SW480 (cell line): ENCODE data around the gene MGST2.
A peak's percentile ranks its signal among the peaks of the same experiment; 100 is the strongest.

Source experiments
- DNase-seq: peaks from one replicate; pipeline ENCODE4 v3.0.0-alpha.2; 2016; ENCODE audit warnings: low spot score

The MGST2 gene

GRCh38 chr4:139704915-139705485 lies 39.4 kb downstream of the MGST2 start:
- DNase-seq, result peak; percentile 15

DNA sequence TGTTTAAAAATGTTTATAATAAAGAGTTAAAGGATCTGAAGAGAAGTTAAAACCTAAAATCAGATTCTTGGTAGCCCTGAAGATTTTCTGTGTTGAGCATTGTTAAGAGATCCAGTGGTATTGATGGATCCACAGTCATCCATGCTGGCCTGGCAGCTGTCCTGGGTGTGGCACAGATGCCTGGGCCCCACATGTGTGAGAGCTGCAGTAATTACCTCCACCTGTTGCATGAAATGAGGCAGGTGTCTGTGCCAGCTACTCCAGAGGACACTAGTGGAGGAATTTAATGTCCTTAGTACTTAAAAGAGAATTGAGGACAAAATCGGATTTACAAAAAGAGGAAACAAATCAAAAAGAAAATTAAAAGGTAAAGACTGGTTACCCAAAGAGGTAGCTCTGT lies 44.0 kb downstream of the MGST2 start:
- DNase-seq, result peak; percentile 8

GRCh38 chr4:139710073-139710472 lies 44.5 kb downstream of the MGST2 start:
- DNase-seq, result no peak

DNA sequence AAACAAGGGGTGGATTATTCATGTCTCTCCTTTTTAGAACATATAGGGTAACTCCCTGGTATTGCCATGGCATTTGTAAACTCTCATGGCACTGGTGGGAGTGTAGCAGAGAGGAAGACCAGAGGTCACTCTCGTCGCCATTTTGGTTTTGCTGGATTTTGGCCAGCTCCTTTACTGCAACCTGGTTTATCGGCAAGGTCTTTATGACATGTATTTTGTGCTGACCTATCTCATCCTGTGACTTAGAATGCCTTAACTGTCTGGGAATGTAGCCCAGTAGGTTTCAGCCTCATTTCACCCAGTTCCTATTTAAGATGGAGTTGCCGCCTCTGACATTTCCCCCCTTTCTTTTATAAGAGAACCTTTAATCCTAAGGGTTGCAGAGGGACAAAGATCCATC lies 45.8 kb downstream of the MGST2 start:
- no peak for DNase-seq

- DNase-seq, result no peak
Measured at GRCh38 chr4:139712882-139713281, 47.3 kb downstream of the MGST2 start.

DNA sequence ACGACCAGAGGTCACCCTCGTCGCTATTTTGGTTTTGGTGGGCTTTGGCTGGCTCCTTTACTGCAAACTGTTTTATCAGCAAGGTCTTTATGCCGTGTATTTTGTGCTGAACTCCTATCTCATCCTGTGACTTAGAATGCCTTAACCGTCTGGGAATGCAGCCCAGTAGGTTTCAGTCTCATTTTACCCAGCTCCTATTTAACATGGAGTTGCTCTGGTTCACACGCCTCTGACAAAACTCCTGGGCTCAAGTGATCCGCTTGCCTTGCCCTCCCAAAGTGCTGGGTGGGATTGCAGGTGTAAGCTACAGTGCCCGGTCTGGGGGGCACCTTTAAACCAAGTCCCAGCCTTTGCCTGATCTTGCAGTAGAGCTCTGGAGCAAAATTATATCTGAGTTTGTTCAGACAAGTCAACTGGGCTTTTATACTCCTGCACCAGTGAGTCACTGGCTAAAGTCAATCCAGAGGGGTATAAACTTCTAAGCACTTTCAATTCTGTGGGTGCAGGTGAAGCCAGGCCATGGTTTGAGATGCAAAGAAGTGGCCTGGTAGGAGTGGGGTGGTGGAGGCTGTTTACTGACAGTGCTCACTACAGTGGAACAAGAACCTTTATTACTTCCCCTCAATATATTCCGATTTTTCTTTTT lies 50.2 kb downstream of the MGST2 start:
- no peak for DNase-seq

DNA sequence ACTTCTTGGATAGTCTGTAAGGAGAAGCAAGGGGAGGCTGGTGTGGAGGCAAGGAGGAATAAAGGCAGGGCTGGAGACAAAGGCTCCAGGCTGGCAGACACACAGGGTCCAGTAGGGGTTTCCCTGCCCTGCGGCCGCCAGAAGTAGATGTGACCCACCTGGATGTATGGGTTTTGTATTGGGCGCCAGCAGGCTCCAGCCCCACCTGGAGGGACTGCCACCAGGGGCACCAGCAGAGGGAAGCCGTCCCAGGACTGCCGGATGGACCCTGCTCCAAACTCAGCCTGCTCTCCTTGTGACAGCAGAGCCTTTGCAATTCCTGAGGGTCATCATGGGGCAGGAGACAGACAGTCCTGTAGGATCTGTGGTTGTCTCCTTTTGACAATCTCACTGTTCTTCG lies 52.7 kb downstream of the MGST2 start:
- no peak for DNase-seq

DNA sequence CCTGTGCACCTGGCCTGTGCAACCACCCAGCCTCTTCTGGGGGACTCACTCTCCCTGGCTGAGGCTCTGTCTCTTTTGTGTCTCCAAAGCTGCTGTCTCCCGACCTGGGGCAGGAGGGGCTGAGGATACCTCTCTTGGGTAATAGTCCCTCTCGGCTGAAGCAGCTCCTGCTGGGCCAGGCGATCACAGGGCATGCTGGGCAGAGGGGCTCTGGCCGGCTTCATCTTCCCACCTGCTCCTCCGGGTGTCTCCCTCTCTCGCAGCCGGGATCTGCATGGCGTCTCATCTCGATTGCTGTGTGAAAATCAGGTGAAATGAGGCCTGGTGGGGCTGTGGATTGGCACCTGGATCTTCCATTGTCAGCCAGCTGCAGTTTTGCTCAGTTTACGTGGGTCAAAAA lies 53.2 kb downstream of the MGST2 start:
- DNase-seq, result no peak

- DNase-seq, result no peak
Measured at GRCh38 chr4:139719381-139720101, 53.9 kb downstream of the MGST2 start.

DNA sequence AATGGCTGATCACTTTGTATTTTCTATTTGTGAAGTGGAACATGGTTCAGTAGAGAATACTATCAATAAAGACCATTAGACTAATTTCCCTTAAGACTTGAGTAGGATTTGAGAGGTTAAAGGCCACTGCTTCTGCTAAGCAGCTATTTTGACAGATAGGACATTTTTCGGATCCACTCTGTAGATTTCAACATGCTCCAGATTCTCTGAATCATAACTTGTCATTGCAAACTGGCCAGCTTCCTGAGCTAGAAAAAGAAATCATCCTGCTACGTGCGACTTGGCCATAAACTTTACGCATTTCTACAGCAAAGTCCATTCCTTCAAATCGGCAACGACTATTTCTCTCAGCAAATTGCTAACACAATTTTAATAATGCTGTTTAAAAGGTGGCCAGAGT lies 55.2 kb downstream of the MGST2 start:
- no peak for DNase-seq

- DNase-seq, result no peak
Measured at GRCh38 chr4:139721789-139722188, 56.2 kb downstream of the MGST2 start.

DNA sequence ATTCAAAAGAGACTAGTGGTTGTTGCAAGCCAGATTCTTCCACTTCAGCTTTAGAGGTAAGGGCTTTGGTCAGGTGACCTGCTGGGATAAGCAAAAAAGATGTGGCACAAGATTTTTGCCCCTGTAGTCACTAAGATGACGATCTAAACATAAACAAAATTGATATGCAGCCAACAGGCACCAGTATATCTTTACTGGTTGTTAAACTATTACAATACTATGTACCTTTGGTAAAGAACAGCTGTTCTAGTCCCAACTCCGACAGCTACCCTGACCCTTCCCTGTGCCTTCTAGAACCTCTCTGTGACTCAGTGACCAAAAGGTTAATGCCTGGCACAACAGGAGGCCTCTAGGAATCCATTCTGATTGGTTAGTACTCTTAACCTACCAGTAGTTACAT lies 59.6 kb downstream of the MGST2 start:
- DNase-seq, result no peak

GRCh38 chr4:139726615-139727014 lies 61.0 kb downstream of the MGST2 start:
- no peak for DNase-seq

DNA sequence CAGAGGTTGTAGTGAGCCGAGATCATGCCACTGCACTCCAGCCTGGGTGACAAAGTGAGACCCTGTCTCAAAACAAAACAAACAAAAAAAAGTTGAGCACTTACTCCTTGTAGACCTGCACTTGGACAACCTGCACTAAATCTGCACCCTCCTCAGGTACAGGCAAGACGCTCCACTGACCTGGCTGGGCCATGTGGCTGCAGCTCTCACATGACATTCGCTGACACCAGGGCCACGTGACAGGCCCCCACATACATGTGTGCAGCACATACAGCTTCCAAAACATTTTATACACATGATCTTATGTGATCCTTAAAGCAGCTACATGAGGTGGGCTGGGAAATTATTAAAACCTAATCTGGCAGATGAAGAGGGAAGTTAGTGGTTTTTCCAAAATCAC lies 62.5 kb downstream of the MGST2 start:
- no peak for DNase-seq

- DNase-seq, result no peak
Measured at GRCh38 chr4:139728840-139729239, 63.2 kb downstream of the MGST2 start.

- no peak for DNase-seq
Measured at GRCh38 chr4:139732991-139733570, 67.5 kb downstream of the MGST2 start.

GRCh38 chr4:139734201-139734874 lies 68.7 kb downstream of the MGST2 start:
- no peak for DNase-seq

DNA sequence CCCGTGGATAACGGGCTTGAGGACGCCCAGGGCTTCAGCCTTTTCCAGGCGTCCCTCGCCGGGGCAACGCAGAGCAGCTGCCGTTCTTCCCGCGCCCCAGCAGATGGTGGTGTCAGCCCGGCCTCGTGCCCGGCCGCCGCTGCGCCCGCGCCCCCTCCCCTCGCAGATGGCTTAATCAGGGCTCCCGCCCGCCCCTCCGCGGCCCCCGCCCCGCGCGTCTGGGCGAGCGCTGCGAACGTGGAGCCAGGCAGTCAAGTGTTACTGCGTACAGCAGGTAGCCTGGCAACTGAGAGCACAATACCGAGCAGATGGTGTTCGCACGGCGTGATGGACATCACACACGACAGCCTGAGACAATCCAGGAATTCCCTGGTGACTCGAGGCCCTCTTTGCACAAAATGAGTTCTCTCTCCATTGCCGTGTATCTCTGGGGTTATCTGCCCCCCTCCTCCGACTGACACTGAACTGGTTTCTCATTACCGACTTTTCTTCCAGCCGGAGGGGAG lies 69.3 kb downstream of the MGST2 start:
- peak; percentile 9 for DNase-seq

DNA sequence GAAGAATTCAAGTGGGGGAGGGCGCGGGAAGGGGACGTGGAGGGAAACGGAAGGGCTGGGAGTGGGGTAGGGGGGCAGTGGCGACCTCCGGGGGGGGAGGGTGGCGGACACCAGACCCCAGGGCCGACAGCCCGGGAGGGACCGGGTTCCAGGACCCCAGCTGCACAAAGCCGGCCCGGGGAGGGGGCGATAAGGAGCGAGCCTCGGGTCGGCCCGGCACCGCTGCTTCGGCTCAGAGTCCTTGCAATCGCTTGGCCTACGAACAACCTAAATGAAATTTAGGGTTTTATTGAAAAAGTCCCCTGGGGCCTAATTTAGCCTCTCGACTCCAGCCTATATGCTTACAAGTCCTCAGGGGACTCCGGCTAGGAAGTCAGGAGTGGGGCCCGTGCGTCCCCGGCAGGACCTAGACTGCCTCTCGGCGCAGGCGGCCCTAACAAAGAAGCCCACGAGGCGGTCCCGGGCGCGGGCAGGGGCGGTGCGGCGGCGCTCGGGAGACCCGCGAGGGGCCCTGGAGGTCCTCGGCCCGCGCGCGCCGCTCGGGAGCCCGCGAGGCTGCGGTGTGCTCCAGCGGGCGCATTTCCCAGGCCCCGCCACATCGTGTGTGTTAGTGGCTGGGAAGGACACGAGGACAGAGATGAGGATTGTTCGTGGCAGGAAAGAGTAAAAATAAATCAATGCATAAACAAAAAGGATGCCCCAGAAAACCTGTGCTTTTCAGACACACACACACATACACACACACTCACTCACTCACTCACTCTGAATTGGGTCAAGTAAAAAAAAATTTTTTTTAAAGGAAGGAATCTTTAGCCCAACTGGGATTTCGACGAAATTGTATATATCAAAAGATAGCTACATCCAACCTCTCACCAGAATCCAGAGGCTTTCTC lies 70.0 kb downstream of the MGST2 start:
- DNase-seq, result no peak

DNA sequence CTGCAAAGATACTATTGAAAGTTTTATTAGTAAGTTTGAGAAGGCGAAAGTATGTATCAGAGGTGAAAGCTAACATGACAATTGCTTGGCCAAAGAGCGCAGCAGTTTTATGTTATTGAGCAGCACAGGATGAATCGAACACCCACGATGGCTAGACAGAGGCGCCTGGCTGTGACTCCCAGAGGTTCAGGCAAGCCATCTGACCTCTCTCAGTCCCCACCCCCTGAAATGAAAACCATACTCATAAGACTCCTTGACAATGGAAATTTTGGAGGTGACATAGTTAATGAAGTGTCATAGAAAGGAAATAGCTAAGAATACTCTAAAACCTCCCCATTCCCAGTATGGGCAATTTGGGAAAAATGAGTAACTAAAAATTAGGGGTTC lies 70.6 kb downstream of the MGST2 start:
- no peak for DNase-seq

DNA sequence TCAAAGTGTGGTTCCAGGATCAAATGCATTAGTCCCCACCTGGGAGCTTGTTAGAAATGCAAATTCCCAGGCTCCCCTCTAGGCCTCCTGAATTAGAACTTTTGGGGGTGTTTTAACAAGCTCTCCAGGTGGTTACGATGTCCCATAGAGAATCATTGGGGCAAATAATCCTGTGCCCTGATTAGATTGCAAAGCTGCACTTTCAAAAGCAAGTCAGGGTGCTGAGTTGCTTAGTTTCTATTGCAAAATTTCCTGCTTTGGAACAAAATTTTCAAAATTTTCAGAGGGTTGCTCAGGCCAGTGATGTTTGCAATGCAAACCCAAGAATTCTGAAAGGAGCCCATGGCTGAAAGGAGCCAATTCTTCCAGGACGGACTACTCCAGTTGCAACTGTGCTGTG lies 71.0 kb downstream of the MGST2 start:
- DNase-seq, result no peak
